Stimulated activated CD4-positive, alpha-beta T cell treated with anti-CD3 and anti-CD28 coated beads, Interleukin-4, amount 100 ng/mL, for 24 hours (primary cell): ENCODE results near the gene BAK1.
"Not testable (repeated sequence)": the region's sequence is repeated elsewhere in the genome, so short reads cannot be mapped to it uniquely, and the experiment has no call there.

Source experiments
- DNase-seq: peaks from one replicate; pipeline ENCODE4 v3.0.0-alpha.2; 2020

BAK1 gene

DNA sequence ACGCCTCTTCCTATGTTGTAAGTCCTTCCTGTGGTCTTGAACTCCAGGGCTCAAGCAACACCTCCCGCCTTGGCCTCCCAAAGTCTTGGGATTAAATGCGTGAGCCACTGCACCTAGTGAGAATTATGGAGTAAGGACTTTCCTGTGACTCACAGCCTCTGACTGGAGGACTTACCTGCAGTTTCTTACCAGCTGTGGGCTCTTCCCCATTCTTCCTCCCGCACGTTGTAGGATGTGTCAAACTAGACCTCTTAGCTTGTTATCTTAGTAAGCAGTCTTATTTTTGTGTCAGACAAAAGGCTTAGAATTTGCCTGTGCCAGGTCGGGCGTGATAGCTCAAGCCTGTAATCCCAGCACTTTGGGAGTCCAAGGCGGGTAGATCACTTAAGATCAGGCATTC, 30.9 kb downstream of the BAK1 start:
- no peak for DNase-seq

- DNase-seq = no peak
These were observed 32.6 kb downstream of the BAK1 start for GRCh38 chr6:33547499-33547898.

DNA sequence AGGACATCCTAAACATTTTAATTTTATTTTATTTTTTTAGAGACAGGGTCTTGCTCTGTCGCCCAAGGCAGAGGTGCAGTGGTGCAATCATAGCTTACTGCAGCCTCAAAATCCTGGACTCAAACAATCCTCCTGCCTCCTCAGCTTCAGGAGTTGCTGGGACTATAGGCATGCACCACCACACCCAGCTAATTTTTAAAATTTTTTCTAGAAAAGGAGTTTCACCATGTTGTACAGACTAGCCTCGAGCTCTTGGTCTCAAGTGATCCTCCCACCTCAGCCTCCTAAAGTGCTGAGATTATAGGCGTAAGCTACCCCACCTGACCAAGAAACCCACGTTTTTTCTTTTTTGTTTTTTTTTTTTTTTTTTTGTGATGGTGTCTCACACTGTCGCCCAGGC, 33.3 kb downstream of the BAK1 start:
- DNase-seq = no peak

DNA sequence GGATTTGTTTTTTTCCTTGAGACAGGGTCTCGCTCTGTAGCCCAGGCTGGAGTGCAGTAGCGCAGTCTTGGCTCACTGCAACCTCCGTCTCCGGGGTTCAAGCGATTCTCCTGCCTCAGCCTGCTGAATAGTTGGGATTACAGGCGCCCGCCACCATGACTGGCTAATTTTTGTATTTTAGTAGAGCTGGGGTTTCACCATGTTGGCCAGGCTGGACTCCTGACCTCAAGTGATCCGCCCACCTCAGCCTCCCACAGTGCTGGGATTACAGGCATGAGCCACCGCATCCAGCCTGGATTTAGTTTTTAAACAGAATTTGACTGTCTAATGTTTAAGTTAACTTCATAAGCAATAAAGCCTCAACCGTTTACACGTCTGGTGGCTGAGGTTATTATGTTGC, 34.8 kb downstream of the BAK1 start:
- not testable (repeated sequence) for DNase-seq

- no peak for DNase-seq
These were observed 37.0 kb downstream of the BAK1 start for GRCh38 chr6:33543116-33543515.

DNA sequence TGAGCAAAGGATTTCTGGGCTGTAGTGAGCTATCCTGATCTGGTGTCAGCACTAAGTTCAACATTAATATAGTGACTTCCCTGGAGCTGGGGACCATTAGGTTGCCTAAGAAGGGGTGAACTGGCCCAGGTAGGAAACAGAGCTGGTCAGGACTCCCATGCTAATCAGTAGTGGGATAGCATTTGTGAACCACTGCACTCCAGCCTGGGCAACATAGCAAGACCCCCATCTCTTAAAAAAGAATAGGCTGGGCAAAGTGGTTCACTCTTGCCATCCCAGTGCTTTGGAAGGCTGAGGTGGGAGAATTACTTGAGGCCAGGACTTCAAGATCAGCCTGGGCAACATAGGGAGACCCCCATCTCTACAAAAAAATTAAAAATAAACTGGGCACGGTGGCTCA, 39.3 kb downstream of the BAK1 start:
- no peak for DNase-seq

- no peak for DNase-seq
These were observed 45.4 kb downstream of the BAK1 start for GRCh38 chr6:33534702-33535101.

DNA sequence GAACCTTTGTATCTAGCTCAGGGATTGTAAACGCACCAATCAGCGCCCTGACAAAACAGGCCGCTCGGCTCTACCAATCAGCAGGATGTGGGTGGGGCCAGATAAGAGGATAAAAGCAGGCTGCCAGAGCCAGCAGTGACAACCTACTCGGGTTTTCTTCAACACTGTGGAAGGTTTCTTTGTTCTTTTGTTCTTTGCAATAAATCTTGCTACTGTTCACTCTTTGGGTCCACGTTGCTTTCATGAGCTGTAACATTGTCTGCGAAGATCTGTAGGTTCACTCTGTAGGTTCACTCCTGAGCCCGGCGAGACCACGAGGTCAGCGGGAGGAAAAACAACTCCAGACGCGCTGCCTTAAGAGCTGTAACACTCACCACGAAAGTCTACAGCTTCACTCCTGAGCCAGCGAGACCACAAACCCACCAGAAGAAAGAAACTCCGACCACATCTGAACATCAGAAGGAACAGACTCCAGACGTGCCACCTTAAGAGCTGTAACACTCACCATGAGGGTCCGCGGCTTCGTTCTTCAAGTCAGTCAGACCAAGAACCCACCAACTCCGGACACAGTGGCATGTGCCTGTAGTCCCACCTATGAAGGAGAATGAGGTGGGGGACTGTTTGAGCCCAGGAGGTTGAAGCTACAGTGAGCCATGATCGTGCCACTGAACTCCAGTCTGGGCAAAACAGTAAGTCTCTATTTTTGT, 46.8 kb downstream of the BAK1 start:
- DNase-seq = peak; percentile 50

GRCh38 chr6:33532431-33532830, 47.6 kb downstream of the BAK1 start:
- not testable (repeated sequence) for DNase-seq

GRCh38 chr6:33530617-33531016, 49.5 kb downstream of the BAK1 start:
- DNase-seq = not testable (repeated sequence)
